Activated CD4-positive, alpha-beta memory T cell treated with anti-CD3 and anti-CD28 coated beads, Interleukin-2, amount 10 ng/mL, durations not matched to agents 7 days and 5 days (primary cell): ENCODE measurements around the gene TMEM82. TPM values are rescaled to one million over a fixed set of nuclear protein-coding genes. Genes with fewer than 3 reads are reported as not detected.

ENCODE experiments used
- CTCF ChIA-PET: fragments of 350-600 bp; sonication (Branson Sonifier 250); formaldehyde crosslinking; loops from one replicate; lab custom pipeline; 2021; ENCODE audit warnings: antibody characterized with exemption, inconsistent platforms; lab: Charles Lee
- POLR2A ChIA-PET: fragments of 350-600 bp; sonication (Branson Sonifier 250); formaldehyde crosslinking; loops from one replicate; lab custom pipeline; 2021; ENCODE audit warnings: antibody characterized with exemption; lab: Charles Lee
- DNase-seq: peaks from one replicate; pipeline ENCODE4 v3.0.0-alpha.2; 2020
- H3K27ac Mint-ChIP-seq: one replicate; pipeline ENCODE4 v1.8.0; 2021; ENCODE audit warnings: mild to moderate bottlenecking, mixed read lengths
- H3K27me3 Mint-ChIP-seq: one replicate; pipeline ENCODE4 v1.8.0; 2021; ENCODE audit warnings: mixed read lengths
- H3K36me3 Mint-ChIP-seq: one replicate; pipeline ENCODE4 v1.8.0; 2021; ENCODE audit warnings: low read depth, mixed read lengths
- H3K4me1 Mint-ChIP-seq: one replicate; pipeline ENCODE4 v1.8.0; 2021; ENCODE audit warnings: mixed read lengths
- H3K4me3 Mint-ChIP-seq: one replicate; pipeline ENCODE4 v1.8.0; 2021; ENCODE audit warnings: mild to moderate bottlenecking, mixed read lengths
- H3K9me3 Mint-ChIP-seq: one replicate; pipeline ENCODE4 v1.8.0; 2021; ENCODE audit warnings: mixed read lengths
- total RNA-seq, 2 experiments: library from RNA; stranded (reverse); gene quantifications; one replicate each; pipeline ENCODE4 v1.2.3, GENCODE V29; 2021

The TMEM82 gene
- total RNA-seq, 2 experiments from 2014 or later, result not detected

- no peaks in the 10 kb centered on the region for H3K36me3 Mint-ChIP-seq
- no peak overlapping the region for H3K27ac Mint-ChIP-seq
Observed at GRCh38 chr1:15740924-15741850, 1.1 kb upstream of the TMEM82 start.

GRCh38 chr1:15744122-15744679 lies 1.9 kb downstream of the TMEM82 start:
- no peak for DNase-seq
- Mint-ChIP-seq H3K36me3 (no peaks in the 10 kb centered on the region), H3K27me3 (no peaks in the 10 kb centered on the region), H3K4me3 (no peak overlapping the region), H3K4me1 (peaks cover 5% of the 10 kb centered on the region), H3K27ac (no peak overlapping the region), H3K9me3 (no peaks in the 10 kb centered on the region)
- ChIA-PET CTCF (no interaction called here), POLR2A (no interaction called here)

More at GRCh38 chr1:15740924-15741850, 1.1 kb upstream of the TMEM82 start:
- peak; percentile 78 for DNase-seq
- ChIA-PET POLR2A (no interaction called here), CTCF (interaction anchor here (1.0 to 1.6 kb wide), 4 partner anchors 44 to 176 kb away, joined by 5 to 8 read pairs (median 6); no protein-coding TSS in a partner anchor)
- peaks cover 5% of the 10 kb centered on the region for H3K4me1 Mint-ChIP-seq
- no peaks in the 10 kb centered on the region for H3K27me3 Mint-ChIP-seq
- H3K4me3 Mint-ChIP-seq, result no peak overlapping the region
- no peaks in the 10 kb centered on the region for H3K9me3 Mint-ChIP-seq

- Mint-ChIP-seq H3K36me3 (no peaks in the 10 kb centered on the region), H3K4me3 (no peak overlapping the region), H3K9me3 (no peaks in the 10 kb centered on the region), H3K27me3 (no peaks in the 10 kb centered on the region), H3K4me1 (no peaks in the 10 kb centered on the region), H3K27ac (no peak overlapping the region)
- DNase-seq, result no peak
- POLR2A ChIA-PET, result no interaction called here
- CTCF ChIA-PET, result no interaction called here
Observed at GRCh38 chr1:15747378-15747777, 5.1 kb downstream of the TMEM82 start.

- CTCF ChIA-PET, result no interaction called here
- no peak for DNase-seq
- no peaks in the 10 kb centered on the region for H3K9me3 Mint-ChIP-seq
Observed at GRCh38 chr1:15748264-15748663, 6.0 kb downstream of the TMEM82 start.

GRCh38 chr1:15748690-15749398 lies 6.5 kb downstream of the TMEM82 start:
- no peak overlapping the region for H3K27ac Mint-ChIP-seq
- POLR2A ChIA-PET, result no interaction called here
- no peaks in the 10 kb centered on the region for H3K4me1 Mint-ChIP-seq
- no peaks in the 10 kb centered on the region for H3K9me3 Mint-ChIP-seq
- H3K4me3 Mint-ChIP-seq, result no peak overlapping the region
- no peak for DNase-seq
- peaks cover 2% of the 10 kb centered on the region for H3K27me3 Mint-ChIP-seq
- no peaks in the 10 kb centered on the region for H3K36me3 Mint-ChIP-seq
- CTCF ChIA-PET, result no interaction called here

More at GRCh38 chr1:15748264-15748663, 6.0 kb downstream of the TMEM82 start:
- Mint-ChIP-seq H3K27me3 (no peaks in the 10 kb centered on the region), H3K27ac (no peak overlapping the region), H3K4me1 (no peaks in the 10 kb centered on the region), H3K36me3 (no peaks in the 10 kb centered on the region), H3K4me3 (no peak overlapping the region)
- POLR2A ChIA-PET, result no interaction called here

GRCh38 chr1:15749399-15750291 lies 7.3 kb downstream of the TMEM82 start:
- peaks cover 2% of the 10 kb centered on the region for H3K27me3 Mint-ChIP-seq
- no peak for DNase-seq
- no peaks in the 10 kb centered on the region for H3K36me3 Mint-ChIP-seq
- ChIA-PET CTCF (no interaction called here), POLR2A (no interaction called here)
- no peaks in the 10 kb centered on the region for H3K4me1 Mint-ChIP-seq
- no peak overlapping the region for H3K27ac Mint-ChIP-seq
- no peak overlapping the region for H3K4me3 Mint-ChIP-seq
- H3K9me3 Mint-ChIP-seq, result no peaks in the 10 kb centered on the region

- no peak for DNase-seq
- no peaks in the 10 kb centered on the region for H3K9me3 Mint-ChIP-seq
- peaks cover 1% of the 10 kb centered on the region for H3K4me1 Mint-ChIP-seq
- no peak overlapping the region for H3K27ac Mint-ChIP-seq
- POLR2A ChIA-PET, result no interaction called here
- H3K36me3 Mint-ChIP-seq, result no peaks in the 10 kb centered on the region
- H3K4me3 Mint-ChIP-seq, result no peak overlapping the region
- CTCF ChIA-PET, result no interaction called here
- H3K27me3 Mint-ChIP-seq, result peaks cover 8% of the 10 kb centered on the region
Observed at GRCh38 chr1:15750924-15751323, 8.6 kb downstream of the TMEM82 start.

- Mint-ChIP-seq H3K27me3 (peaks cover 15% of the 10 kb centered on the region), H3K36me3 (no peaks in the 10 kb centered on the region), H3K4me1 (peaks cover 7% of the 10 kb centered on the region), H3K4me3 (no peak overlapping the region), H3K9me3 (no peaks in the 10 kb centered on the region), H3K27ac (no peak overlapping the region)
- no peak for DNase-seq
- ChIA-PET POLR2A (no interaction called here), CTCF (no interaction called here)
Observed at GRCh38 chr1:15751717-15752116, 9.4 kb downstream of the TMEM82 start.

GRCh38 chr1:15753776-15754175 lies 11.5 kb downstream of the TMEM82 start:
- Mint-ChIP-seq H3K27ac (no peak overlapping the region), H3K4me3 (no peak overlapping the region), H3K4me1 (peaks cover 11% of the 10 kb centered on the region), H3K36me3 (no peaks in the 10 kb centered on the region), H3K9me3 (no peaks in the 10 kb centered on the region), H3K27me3 (peaks cover 29% of the 10 kb centered on the region)
- DNase-seq, result no peak
- CTCF ChIA-PET, result no interaction called here
- POLR2A ChIA-PET, result no interaction called here

- Mint-ChIP-seq H3K4me3 (no peak overlapping the region), H3K36me3 (no peaks in the 10 kb centered on the region), H3K27ac (no peak overlapping the region), H3K9me3 (no peaks in the 10 kb centered on the region), H3K4me1 (peaks cover 11% of the 10 kb centered on the region), H3K27me3 (peaks cover 36% of the 10 kb centered on the region)
- no peak for DNase-seq
- CTCF ChIA-PET, result no interaction called here
- POLR2A ChIA-PET, result no interaction called here
Observed at GRCh38 chr1:15755021-15755645, 12.8 kb downstream of the TMEM82 start.

GRCh38 chr1:15755646-15756040 lies 13.3 kb downstream of the TMEM82 start:
- ChIA-PET CTCF (no interaction called here), POLR2A (no interaction called here)
- no peaks in the 10 kb centered on the region for H3K36me3 Mint-ChIP-seq
- H3K9me3 Mint-ChIP-seq, result no peaks in the 10 kb centered on the region
- DNase-seq, result no peak
- no peak overlapping the region for H3K4me3 Mint-ChIP-seq
- peaks cover 11% of the 10 kb centered on the region for H3K4me1 Mint-ChIP-seq
- no peak overlapping the region for H3K27ac Mint-ChIP-seq
- peaks cover 39% of the 10 kb centered on the region for H3K27me3 Mint-ChIP-seq
